WI38 (cell line): ENCODE measurements around the gene MCC.
A peak's percentile ranks its signal among the peaks of the same experiment; 100 is the strongest.

ENCODE experiments used
- H3K4me3 ChIP-seq: 2 replicates; pipeline ENCODE4 v1.5.1; 2011; ENCODE audit warnings: low read depth, mild to moderate bottlenecking, control low read depth, low read length
- TF ChIP-seq, protein P1 (sequence below): IDR thresholded peaks from 2 replicates; pipeline ENCODE4 v1.5.1; 2012; ENCODE audit warnings: low read depth, mild to moderate bottlenecking, control low read depth, low read length

MCC gene

GRCh38 chr5:113520429-113520828, 32.2 kb upstream of the MCC start:
- no peak overlapping the region for H3K4me3 ChIP-seq
- TF ChIP-seq, protein P1, sequence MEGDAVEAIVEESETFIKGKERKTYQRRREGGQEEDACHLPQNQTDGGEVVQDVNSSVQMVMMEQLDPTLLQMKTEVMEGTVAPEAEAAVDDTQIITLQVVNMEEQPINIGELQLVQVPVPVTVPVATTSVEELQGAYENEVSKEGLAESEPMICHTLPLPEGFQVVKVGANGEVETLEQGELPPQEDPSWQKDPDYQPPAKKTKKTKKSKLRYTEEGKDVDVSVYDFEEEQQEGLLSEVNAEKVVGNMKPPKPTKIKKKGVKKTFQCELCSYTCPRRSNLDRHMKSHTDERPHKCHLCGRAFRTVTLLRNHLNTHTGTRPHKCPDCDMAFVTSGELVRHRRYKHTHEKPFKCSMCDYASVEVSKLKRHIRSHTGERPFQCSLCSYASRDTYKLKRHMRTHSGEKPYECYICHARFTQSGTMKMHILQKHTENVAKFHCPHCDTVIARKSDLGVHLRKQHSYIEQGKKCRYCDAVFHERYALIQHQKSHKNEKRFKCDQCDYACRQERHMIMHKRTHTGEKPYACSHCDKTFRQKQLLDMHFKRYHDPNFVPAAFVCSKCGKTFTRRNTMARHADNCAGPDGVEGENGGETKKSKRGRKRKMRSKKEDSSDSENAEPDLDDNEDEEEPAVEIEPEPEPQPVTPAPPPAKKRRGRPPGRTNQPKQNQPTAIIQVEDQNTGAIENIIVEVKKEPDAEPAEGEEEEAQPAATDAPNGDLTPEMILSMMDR = no peak

- TF ChIP-seq, protein P1 = no peak
- no peak overlapping the region for H3K4me3 ChIP-seq
These were observed 31.2 kb upstream of the MCC start for GRCh38 chr5:113519412-113519811.

GRCh38 chr5:113518884-113519283, 30.6 kb upstream of the MCC start:
- H3K4me3 ChIP-seq = no peak overlapping the region
- TF ChIP-seq, protein P1 = no peak

GRCh38 chr5:113514289-113514635, 26.0 kb upstream of the MCC start:
- peak overlapping the region; percentile 78 for H3K4me3 ChIP-seq
- TF ChIP-seq, protein P1 = no peak

DNA sequence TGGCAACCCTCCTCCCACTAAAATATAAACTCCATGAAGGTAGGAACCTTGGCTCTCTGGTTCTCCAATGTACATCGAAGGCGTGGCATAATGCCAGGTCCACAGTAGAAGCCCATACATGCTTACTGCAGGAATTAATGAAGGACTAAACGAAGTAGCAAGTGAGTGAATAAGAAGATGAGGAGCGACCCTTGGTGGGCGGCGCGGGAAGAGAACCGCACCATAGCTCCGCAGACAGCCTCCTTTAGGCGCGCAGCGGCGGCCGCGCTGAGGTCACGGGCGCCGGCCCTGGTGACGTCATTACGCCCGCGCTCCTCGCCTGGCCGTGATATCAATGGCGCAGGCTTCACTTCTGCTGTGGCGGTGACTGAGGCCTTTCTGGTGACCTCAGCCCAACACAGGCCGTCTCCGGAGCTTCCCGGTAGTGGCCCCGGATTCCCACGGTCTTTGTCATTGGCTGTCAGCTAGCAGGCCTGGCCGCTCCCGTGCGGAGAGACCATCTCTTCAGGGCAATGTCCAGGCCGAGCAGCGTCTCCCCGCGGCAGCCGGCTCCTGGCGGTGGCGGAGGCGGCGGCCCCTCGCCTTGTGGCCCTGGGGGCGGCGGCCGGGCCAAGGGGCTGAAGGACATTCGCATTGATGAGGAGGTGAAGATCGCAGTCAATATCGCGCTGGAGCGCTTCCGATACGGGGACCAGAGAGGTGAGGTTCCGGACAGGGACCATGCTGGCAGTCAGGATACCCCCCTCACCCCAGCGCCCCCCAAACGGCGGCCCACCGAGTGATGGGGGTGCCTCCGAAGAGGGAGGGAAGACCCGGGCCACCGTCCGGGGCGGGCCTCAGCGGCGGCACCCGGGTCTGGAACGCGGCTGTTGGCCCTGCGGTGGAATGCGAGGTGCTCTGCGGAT, 25.4 kb upstream of the MCC start, which contains the start of gene YTHDC2:
TSS of gene YTHDC2 (plus strand) at position 311 of the 905 bp plus-strand sequence. CDS start at position 513, 202 bp downstream.
- H3K4me3 ChIP-seq = peak within 1 kb of the TSS; percentile 78
- TF ChIP-seq, protein P1 = no peak

DNA sequence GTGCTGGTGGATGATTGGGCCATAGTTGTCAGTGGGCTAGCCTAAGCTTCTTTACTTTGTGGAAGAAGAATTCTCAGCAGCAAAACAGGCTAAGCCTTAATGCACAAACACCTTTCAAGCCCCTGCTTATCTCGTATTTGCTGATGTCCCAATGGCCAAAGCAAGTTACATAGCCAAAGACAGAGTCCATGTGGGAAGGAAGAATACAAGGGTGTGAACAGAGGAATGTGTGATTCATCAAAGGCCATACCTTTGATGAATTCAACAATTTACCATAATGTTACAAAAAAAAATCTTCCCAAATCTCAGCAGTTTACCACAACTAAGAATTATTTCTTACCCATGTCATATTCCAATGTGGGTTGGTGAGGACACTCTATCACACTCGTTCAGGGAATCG, 24.1 kb upstream of the MCC start:
- H3K4me3 ChIP-seq = no peak overlapping the region
- TF ChIP-seq, protein P1 = no peak

DNA sequence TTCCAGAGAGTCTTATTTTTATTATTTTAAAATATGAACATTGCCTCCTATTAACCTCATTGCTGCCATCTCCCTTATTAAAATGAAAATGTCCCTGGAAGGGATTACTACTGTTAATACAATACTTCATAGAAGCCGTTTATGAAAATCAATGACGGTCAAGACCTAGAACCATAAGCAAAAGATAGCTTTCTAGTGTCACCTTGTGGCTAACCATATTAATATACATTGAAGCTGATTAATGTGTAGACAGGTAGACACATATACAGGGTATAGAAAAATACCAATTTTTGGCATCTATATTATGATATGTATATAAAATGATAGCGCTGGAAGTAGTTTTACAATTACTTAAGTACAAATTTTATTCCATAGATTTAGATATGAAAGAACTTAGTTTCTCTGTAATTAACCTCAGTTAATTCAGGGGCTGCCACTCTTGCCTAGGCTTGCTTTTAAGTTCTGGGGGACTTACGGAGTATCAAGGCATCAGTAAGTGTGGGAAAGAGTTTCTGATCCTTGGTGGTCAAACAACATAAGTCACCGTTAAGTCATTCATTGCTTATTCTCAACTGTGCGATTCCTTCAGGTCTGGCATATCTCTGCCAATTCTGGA, 22.7 kb upstream of the MCC start:
- H3K4me3 ChIP-seq = no peak overlapping the region
- TF ChIP-seq, protein P1 = peak; percentile 17; the same call in 1 of the 2 replicates
